Fibroblast of lung (primary cell): ENCODE data around the gene CCDC50. TPM values are rescaled to one million over a fixed set of nuclear protein-coding genes. Genes with fewer than 3 reads are reported as not detected.

Experiments used
- DNase-seq, 2 donors: peaks; one replicate each; pipeline versions ENCODE4 v3.0.0 to v3.0.0-alpha.2; 2010; ENCODE audit warnings: low read depth in 2 of 2
- H2AFZ ChIP-seq: 2 replicates; pipeline ENCODE4 v1.5.1; 2012; ENCODE audit warnings: low read length, control low read depth, inconsistent platforms
- H3K27ac ChIP-seq: 2 replicates; pipeline ENCODE4 v1.5.1; 2011; ENCODE audit warnings: low read length, control low read depth; ENCODE audit not compliant: insufficient read depth
- H3K27me3 ChIP-seq: 2 replicates; pipeline ENCODE4 v1.5.1; 2011; ENCODE audit warnings: mild to moderate bottlenecking, low read length; ENCODE audit not compliant: control insufficient read depth, insufficient read depth
- H3K36me3 ChIP-seq: 2 replicates; pipeline ENCODE4 v1.5.1; 2011; ENCODE audit warnings: low read length; ENCODE audit not compliant: control insufficient read depth, insufficient read depth
- H3K4me1 ChIP-seq: 2 replicates; pipeline ENCODE4 v1.5.1; 2011; ENCODE audit warnings: low read length; ENCODE audit not compliant: control insufficient read depth, insufficient read depth; ENCODE audit errors: extremely low read depth
- H3K4me2 ChIP-seq: 2 replicates; pipeline ENCODE4 v1.5.1; 2011; ENCODE audit warnings: low read length, control low read depth; ENCODE audit not compliant: insufficient read depth; ENCODE audit errors: extremely low read depth
- H3K4me3 ChIP-seq, 4 experiments: fragments of 200-600 bp in 1 of 4; sonication (generic) in 1 of 4; replicated peaks in 1 of 4; 2 replicates each; pipeline ENCODE4 v1.5.1; 2011 to 2016; ENCODE audit warnings: low read length in 4 of 4, low read depth in 3 of 4, mild to moderate bottlenecking in 3 of 4, control low read depth in 2 of 4, inconsistent platforms in 1 of 4, mixed read lengths in 1 of 4; ENCODE audit not compliant: insufficient read depth in 1 of 4; ENCODE audit errors: control extremely low read depth in 1 of 4
- H3K79me2 ChIP-seq: 2 replicates; pipeline ENCODE4 v1.5.1; 2012; ENCODE audit warnings: mild to moderate bottlenecking, low read length, inconsistent platforms; ENCODE audit not compliant: control insufficient read depth, insufficient read depth
- H3K9ac ChIP-seq: 2 replicates; pipeline ENCODE4 v1.5.1; 2011; ENCODE audit warnings: mild to moderate bottlenecking, low read length, control low read depth; ENCODE audit not compliant: insufficient read depth
- H3K9me3 ChIP-seq: 2 replicates; pipeline ENCODE4 v1.5.1; 2012; ENCODE audit warnings: low read depth, low read length; ENCODE audit not compliant: control insufficient read depth, insufficient read depth
- H4K20me1 ChIP-seq: 2 replicates; pipeline ENCODE4 v1.5.1; 2011; ENCODE audit warnings: low read length; ENCODE audit not compliant: control insufficient read depth, insufficient read depth; ENCODE audit errors: extremely low read depth
- CTCF ChIP-seq, 2 donors: IDR thresholded peaks in 1 of 2; conservative IDR thresholded peaks in 1 of 2; 1 replicate in 1 of 2; 2 replicates in 1 of 2; pipeline ENCODE4 v1.5.1; 2011 to 2012; ENCODE audit warnings: low read length in 2 of 2, control low read depth in 1 of 2, inconsistent platforms in 1 of 2, low read depth in 1 of 2, mild to moderate bottlenecking in 1 of 2
- EZH2 ChIP-seq: IDR thresholded peaks from 2 replicates; pipeline ENCODE4 v1.5.1; 2012; ENCODE audit warnings: low read length, control low read depth, mild to moderate bottlenecking; ENCODE audit errors: missing control alignments
- polyA plus RNA-seq, 2 donors: library from polyadenylated mRNA; depleted of rRNA in 1 of 2; stranded (reverse) in 1 of 2; unstranded in 1 of 2; fragments of >200 nt; gene quantifications; 2 replicates each; pipeline ENCODE4 v1.2.1, GENCODE V29; 2011 to 2012; ENCODE audit warnings: missing spikeins in 1 of 2
- total RNA-seq: library from RNA; depleted of rRNA; stranded (reverse); fragments of >200 nt; gene quantifications from 2 replicates; pipeline ENCODE4 v1.2.1, GENCODE V29; 2014

Gene CCDC50
- total and polyA plus RNA-seq, 2 donors (not counting 1 experiment from before 2014, with no cell fraction given) = 109 to 114 TPM

GRCh38 chr3:191282251-191283185 lies 46.7 kb upstream of the CCDC50 start:
- Histone ChIP-seq H3K79me2 (no peaks in the 10 kb centered on the region), H4K20me1 (no peaks in the 10 kb centered on the region), H3K4me2 (no peak overlapping the region), H3K27ac (no peak overlapping the region), H2AFZ (no peak overlapping the region), H3K4me3 (no peak overlapping the region), H3K9ac (no peak overlapping the region), H3K27me3 (no peaks in the 10 kb centered on the region), H3K9me3 (no peaks in the 10 kb centered on the region), H3K36me3 (no peaks in the 10 kb centered on the region), H3K4me1 (no peaks in the 10 kb centered on the region)
- peak; percentile 10 to 61 for DNase-seq
- TF ChIP-seq CTCF (conservative IDR thresholded peaks at IDR 0.05 in 1 of 2, IDR thresholded peaks at IDR 0.05 in 1 of 2; ENCODE audit: low read depth in 1 of 2, low read length in 2 of 2) (no peak), EZH2 (no peak)

- no peaks in the 10 kb centered on the region for H3K27me3 ChIP-seq
- DNase-seq = no peak
- H3K27ac ChIP-seq = no peak overlapping the region
- no peaks in the 10 kb centered on the region for H3K36me3 ChIP-seq
- H2AFZ ChIP-seq = no peak overlapping the region
- no peak overlapping the region for H3K9ac ChIP-seq
- no peaks in the 10 kb centered on the region for H3K9me3 ChIP-seq
- no peak overlapping the region for H3K4me3 ChIP-seq
- H3K4me2 ChIP-seq = no peak overlapping the region
- TF ChIP-seq EZH2 (no peak), CTCF (conservative IDR thresholded peaks at IDR 0.05 in 1 of 2, IDR thresholded peaks at IDR 0.05 in 1 of 2; ENCODE audit: low read depth in 1 of 2, low read length in 2 of 2) (no peak)
- no peaks in the 10 kb centered on the region for H3K4me1 ChIP-seq
- H4K20me1 ChIP-seq = no peaks in the 10 kb centered on the region
- no peaks in the 10 kb centered on the region for H3K79me2 ChIP-seq
Observed at GRCh38 chr3:191283400-191283799, 45.8 kb upstream of the CCDC50 start.

GRCh38 chr3:191290311-191291025 lies 38.7 kb upstream of the CCDC50 start:
- peak overlapping the region; percentile 64 for H3K4me2 ChIP-seq

More at GRCh38 chr3:191290311-191291025, 38.7 kb upstream of the CCDC50 start:
- H3K27me3 ChIP-seq = no peaks in the 10 kb centered on the region
- no peak overlapping the region for H3K4me3 ChIP-seq
- DNase-seq = peak; percentile 2 to 20
- H3K4me1 ChIP-seq = no peaks in the 10 kb centered on the region
- TF ChIP-seq CTCF (conservative IDR thresholded peaks at IDR 0.05 in 1 of 2, IDR thresholded peaks at IDR 0.05 in 1 of 2; ENCODE audit: low read depth in 1 of 2, low read length in 2 of 2) = no peak
- no peak for TF ChIP-seq EZH2
- H3K9me3 ChIP-seq = no peaks in the 10 kb centered on the region
- no peaks in the 10 kb centered on the region for H3K36me3 ChIP-seq
- H2AFZ ChIP-seq = peak overlapping the region; percentile 23
- H4K20me1 ChIP-seq = no peaks in the 10 kb centered on the region
- no peaks in the 10 kb centered on the region for H3K79me2 ChIP-seq
- no peak overlapping the region for H3K9ac ChIP-seq
- no peak overlapping the region for H3K27ac ChIP-seq
